ENCODE data around the gene RCC2.

DNA sequence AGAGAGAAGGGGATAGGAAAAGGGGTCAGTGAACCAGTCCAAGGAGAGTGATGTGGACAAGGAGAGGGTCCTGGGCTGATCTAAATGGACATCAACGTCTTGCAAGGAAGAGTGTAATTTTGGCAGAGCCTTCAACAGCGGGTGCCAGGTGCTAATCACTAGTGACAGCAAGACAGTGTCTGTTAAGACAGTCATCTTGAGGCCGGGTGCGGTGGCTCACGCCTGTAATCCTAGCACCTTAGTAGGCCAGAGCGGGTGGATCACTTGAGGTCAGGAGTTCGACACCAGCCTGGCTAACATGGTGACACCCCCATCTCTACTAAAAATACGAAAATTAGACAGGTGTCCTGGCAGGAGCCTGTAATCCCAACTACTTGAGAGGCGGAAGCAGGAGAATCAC is 79.7 kb downstream of the RCC2 start:
- no peak for TF ChIP-seq CSDC2 (CRISPR knock-in tag; IDR thresholded peaks at IDR 0.05)
- no peak for TF ChIP-seq ZFP30 (CRISPR knock-in tag; IDR thresholded peaks at IDR 0.05)
- TF ChIP-seq ZNF8 (CRISPR knock-in tag; IDR thresholded peaks at IDR 0.05): no peak
- no peak for TF ChIP-seq ZNF70 (CRISPR knock-in tag; IDR thresholded peaks at IDR 0.05)
- TF ChIP-seq PPARA (CRISPR knock-in tag; IDR thresholded peaks at IDR 0.05; ENCODE audit: borderline replicate concordance): no peak
- no peak for TF ChIP-seq TOX (CRISPR knock-in tag; IDR thresholded peaks at IDR 0.05; ENCODE audit: borderline replicate concordance)
- TF ChIP-seq, protein P1, sequence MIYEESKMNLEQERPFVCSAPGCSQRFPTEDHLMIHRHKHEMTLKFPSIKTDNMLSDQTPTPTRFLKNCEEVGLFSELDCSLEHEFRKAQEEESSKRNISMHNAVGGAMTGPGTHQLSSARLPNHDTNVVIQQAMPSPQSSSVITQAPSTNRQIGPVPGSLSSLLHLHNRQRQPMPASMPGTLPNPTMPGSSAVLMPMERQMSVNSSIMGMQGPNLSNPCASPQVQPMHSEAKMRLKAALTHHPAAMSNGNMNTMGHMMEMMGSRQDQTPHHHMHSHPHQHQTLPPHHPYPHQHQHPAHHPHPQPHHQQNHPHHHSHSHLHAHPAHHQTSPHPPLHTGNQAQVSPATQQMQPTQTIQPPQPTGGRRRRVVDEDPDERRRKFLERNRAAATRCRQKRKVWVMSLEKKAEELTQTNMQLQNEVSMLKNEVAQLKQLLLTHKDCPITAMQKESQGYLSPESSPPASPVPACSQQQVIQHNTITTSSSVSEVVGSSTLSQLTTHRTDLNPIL (CRISPR knock-in tag; IDR thresholded peaks at IDR 0.05; ENCODE audit: low read depth): no peak
- no peak for TF ChIP-seq OSR1 (CRISPR knock-in tag; IDR thresholded peaks at IDR 0.05)
- no peak for TF ChIP-seq SNAI2 (CRISPR knock-in tag; IDR thresholded peaks at IDR 0.05)
- no peak for TF ChIP-seq ESRRG (CRISPR knock-in tag; IDR thresholded peaks at IDR 0.05)
